Left lung (tissue), 10 donors: ENCODE measurements around the gene SLC2A1. TPM values are rescaled to one million over a fixed set of nuclear protein-coding genes. Genes with fewer than 3 reads are reported as not detected.

Source experiments
- ATAC-seq: fragments of 200-7000 bp; cut with Tn5 transposase; one replicate; pipeline ENCODE4 v1.9.1; 2020; ENCODE audit warnings: moderate library complexity
- DNase-seq, 4 donors: peaks; one replicate each; pipeline ENCODE4 v3.0.0-alpha.2; 2013 to 2020
- H3K27ac ChIP-seq, 2 donors: fragments of 200-600 bp; sonication (generic) in 1 of 2; one replicate each; pipeline versions ENCODE4 v1.5.0 to v1.8.0; 2020 to 2021
- H3K27me3 ChIP-seq, 2 donors: fragments of 200-600 bp; sonication (generic) in 1 of 2; one replicate each; pipeline versions ENCODE4 v1.5.0 to v1.8.0; 2020 to 2021
- H3K36me3 ChIP-seq, 2 donors: fragments of 200-600 bp; sonication (generic) in 1 of 2; one replicate each; pipeline versions ENCODE4 v1.5.0 to v1.8.0; 2020 to 2021
- H3K4me1 ChIP-seq, 2 donors: fragments of 200-600 bp; one replicate each; pipeline ENCODE4 v1.8.0; 2021
- H3K4me3 ChIP-seq, 2 donors: fragments of 200-600 bp; sonication (generic) in 1 of 2; one replicate each; pipeline versions ENCODE4 v1.5.0 to v1.8.0; 2020 to 2021; ENCODE audit warnings: mild to moderate bottlenecking in 1 of 2
- H3K9me3 ChIP-seq, 2 donors: fragments of 200-600 bp; sonication (generic) in 1 of 2; one replicate each; pipeline versions ENCODE4 v1.5.0 to v1.8.0; 2020 to 2021
- CTCF ChIP-seq, 2 donors: fragments of 200-600 bp; sonication (generic) in 1 of 2; IDR thresholded peaks; one replicate each; pipeline versions ENCODE4 v1.5.0 to v1.8.0; 2021; ENCODE audit warnings: antibody characterized with exemption in 2 of 2
- intact Hi-C, 2 donors: fragments of 100-400 bp; cut with DNase I; formaldehyde crosslinking; loops; one replicate each; pipeline versions ENCODE4 v1.11.2 to v1.14.2; 2022
- polyA plus RNA-seq, 6 donors: library from polyadenylated mRNA; unstranded; fragments of 120-200 nt; gene quantifications; one replicate each; pipeline ENCODE4 v1.2.1, GENCODE V29; 2013; ENCODE audit not compliant: insufficient read length in 6 of 6
- total RNA-seq, 2 donors: library from RNA; stranded (reverse); fragmentation: NEBNext Ultra II Directional; extraction: Animal tissue kit (Norgen Biotek cat#: 25700); gene quantifications; one replicate each; pipeline ENCODE4 v1.2.1, GENCODE V29; 2021
- donor health status: DM: no; HTN: yes; CAD: no.
- donor health status: DM: no; HTN: no; CAD: no.

The SLC2A1 gene
- total and polyA plus RNA-seq, 8 donors, result 10.5 to 109 (median 48.0) TPM

GRCh38 chr1:42990757-42991346 is 32.2 kb upstream of the SLC2A1 start:
- intact Hi-C loops, result no loop called here
- Histone ChIP-seq H3K4me3 (no peak overlapping the region), H3K27me3 (no peaks in the 10 kb centered on the region), H3K27ac (no peak overlapping the region), H3K9me3 (no peaks in the 10 kb centered on the region), H3K4me1 (no peaks in the 10 kb centered on the region), H3K36me3 (no peaks in the 10 kb centered on the region)
- no peak for TF ChIP-seq CTCF (IDR thresholded peaks at IDR 0.05)
- ATAC-seq (no peak), DNase-seq (no peak)

- Histone ChIP-seq H3K27ac (no peak overlapping the region), H3K4me1 (no peaks in the 10 kb centered on the region), H3K36me3 (no peaks in the 10 kb centered on the region), H3K4me3 (no peak overlapping the region), H3K9me3 (no peaks in the 10 kb centered on the region), H3K27me3 (no peaks in the 10 kb centered on the region)
- TF ChIP-seq CTCF (IDR thresholded peaks at IDR 0.05), result no peak
- intact Hi-C loops, result no loop called here
- ATAC-seq, result no peak
- no peak for DNase-seq
These were observed 25.0 kb upstream of the SLC2A1 start for GRCh38 chr1:42983693-42984092.

GRCh38 chr1:42983253-42983652 is 24.6 kb upstream of the SLC2A1 start:
- Histone ChIP-seq H3K27ac (no peak overlapping the region), H3K4me3 (no peak overlapping the region), H3K9me3 (no peaks in the 10 kb centered on the region), H3K36me3 (no peaks in the 10 kb centered on the region), H3K27me3 (no peaks in the 10 kb centered on the region), H3K4me1 (no peaks in the 10 kb centered on the region)
- intact Hi-C loops, result no loop called here
- DNase-seq, result no peak
- TF ChIP-seq CTCF (IDR thresholded peaks at IDR 0.05), result no peak
- ATAC-seq, result no peak

DNA sequence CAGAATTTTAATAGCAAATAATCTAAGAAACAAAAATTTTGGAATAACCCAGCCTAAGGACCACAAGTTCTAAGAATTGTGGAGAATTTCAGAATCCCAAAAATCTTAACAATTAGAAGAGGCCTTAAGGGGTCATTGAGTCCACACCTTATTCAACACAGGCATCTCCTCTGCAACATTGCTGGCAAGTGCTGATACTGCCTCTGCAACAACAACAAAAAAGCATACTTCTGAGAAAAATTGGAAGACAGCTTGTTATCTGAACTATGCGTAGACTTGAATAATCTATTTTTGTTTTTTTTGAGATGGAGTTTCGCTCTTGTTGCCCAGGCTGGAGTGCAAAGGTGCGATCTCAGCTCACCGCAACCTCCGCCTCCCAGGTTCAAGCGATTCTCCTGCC is 24.0 kb upstream of the SLC2A1 start:
- no peaks in the 10 kb centered on the region for H3K4me1 ChIP-seq
- no peaks in the 10 kb centered on the region for H3K9me3 ChIP-seq
- H3K36me3 ChIP-seq, result no peaks in the 10 kb centered on the region
- H3K27me3 ChIP-seq, result no peaks in the 10 kb centered on the region
- no peak overlapping the region for H3K4me3 ChIP-seq
- no peak overlapping the region for H3K27ac ChIP-seq
- DNase-seq (no peak), ATAC-seq (no peak)
- no peak for TF ChIP-seq CTCF (IDR thresholded peaks at IDR 0.05)
- intact Hi-C loops, result no loop called here

DNA sequence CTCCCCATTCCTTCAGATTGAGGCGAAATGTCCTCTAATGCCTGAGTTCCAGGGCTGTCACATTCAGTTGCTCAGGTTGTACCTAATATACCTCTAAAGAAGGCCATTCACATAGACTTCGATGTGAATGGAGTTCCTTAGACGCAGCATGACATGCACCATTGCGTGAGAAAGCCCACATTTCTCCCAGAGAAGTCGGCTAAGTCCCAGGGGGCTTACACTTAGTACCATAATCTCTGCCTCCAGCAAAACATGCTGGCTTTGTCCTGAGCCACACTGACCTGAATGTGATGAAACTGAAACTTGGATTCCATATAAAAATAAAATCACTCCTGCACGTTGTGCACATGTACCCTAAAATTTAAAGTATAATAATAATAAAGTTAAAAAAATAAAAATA is 23.2 kb upstream of the SLC2A1 start:
- TF ChIP-seq CTCF (IDR thresholded peaks at IDR 0.05), result no peak
- no peaks in the 10 kb centered on the region for H3K36me3 ChIP-seq
- H3K27me3 ChIP-seq, result no peaks in the 10 kb centered on the region
- ATAC-seq (no peak), DNase-seq (no peak)
- no peaks in the 10 kb centered on the region for H3K9me3 ChIP-seq
- H3K4me1 ChIP-seq, result no peaks in the 10 kb centered on the region
- intact Hi-C loops, result no loop called here
- no peak overlapping the region for H3K27ac ChIP-seq
- no peak overlapping the region for H3K4me3 ChIP-seq
